ENCODE results near the gene HPCAL1.
"Not testable (repeated sequence)": the region's sequence is repeated elsewhere in the genome, so short reads cannot be mapped to it uniquely, and the experiment has no call there.

Gene HPCAL1

GRCh38 chr2:10297959-10298531, 4.7 kb upstream of the HPCAL1 start:
- Histone ChIP-seq H3K9ac (ENCODE audit: low read depth, low read length, poor library complexity, severe bottlenecking) (peak overlapping the region; percentile 41), H3K4me1 (ENCODE audit: insufficient read depth, low read length, poor library complexity, severe bottlenecking) (peaks cover 32% of the 10 kb centered on the region), H3K4me2 (ENCODE audit: low read depth, low read length, poor library complexity, severe bottlenecking) (peak overlapping the region; percentile 72), H3K9me2 (replicated peaks; ENCODE audit: low read depth, low read length) (no peaks in the 10 kb centered on the region), H4K20me1 (ENCODE audit: insufficient read depth, low read length, poor library complexity, severe bottlenecking) (no peaks in the 10 kb centered on the region), H3K36me3 (ENCODE audit: insufficient read depth, low read length) (no peaks in the 10 kb centered on the region), H3K79me2 (ENCODE audit: insufficient read depth, low read length) (peaks cover 7% of the 10 kb centered on the region; the same call in 1 of the 2 replicates), H3K9me3 (ENCODE audit: insufficient read depth, low read depth, low read length) (no peaks in the 10 kb centered on the region), H3F3A (ENCODE audit: low read depth) (no peaks in the 10 kb centered on the region), H3K4me3 (ENCODE audit: low read length, poor library complexity, severe bottlenecking) (peak overlapping the region; percentile 50), H2AFZ (ENCODE audit: low read length) (peak overlapping the region; percentile 62), H3K27me3 (ENCODE audit: insufficient read depth, low read length, poor library complexity, severe bottlenecking) (no peaks in the 10 kb centered on the region)
- TF ChIP-seq CTCF (conservative IDR thresholded peaks at IDR 0.05; ENCODE audit: low read length) = no peak
- TF ChIP-seq EZH2phosphoT487 (IDR thresholded peaks at IDR 0.05; ENCODE audit: borderline replicate concordance) = no peak

DNA sequence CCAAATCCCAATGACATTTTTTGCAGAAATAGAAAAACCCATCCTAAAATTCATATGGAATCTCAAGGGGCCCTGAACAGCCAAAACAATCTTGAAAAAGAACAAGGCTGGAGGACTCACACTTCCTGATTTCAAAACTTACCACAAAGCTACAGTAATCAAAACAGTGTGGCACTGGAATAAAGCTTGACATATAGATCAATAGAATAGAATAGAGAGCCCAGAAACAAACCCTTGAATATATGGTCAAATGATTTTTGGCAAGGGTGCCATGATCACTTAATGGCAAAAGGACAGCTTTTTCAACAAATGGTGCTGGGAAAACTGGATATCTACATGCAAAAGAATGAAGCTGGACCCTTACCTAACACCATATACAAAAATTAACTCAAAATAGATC, 3.9 kb upstream of the HPCAL1 start:
- Histone ChIP-seq H3K4me2 (ENCODE audit: low read depth, low read length, poor library complexity, severe bottlenecking) (peak overlapping the region; percentile 72), H3K4me1 (ENCODE audit: insufficient read depth, low read length, poor library complexity, severe bottlenecking) (peaks cover 32% of the 10 kb centered on the region), H3K79me2 (ENCODE audit: insufficient read depth, low read length) (peaks cover 15% of the 10 kb centered on the region)
- not testable (repeated sequence) for H3K9me2 ChIP-seq (replicated peaks; ENCODE audit: low read depth, low read length); H3K36me3 ChIP-seq (ENCODE audit: insufficient read depth, low read length); H3K4me3 ChIP-seq (ENCODE audit: low read length, poor library complexity, severe bottlenecking); H3K27me3 ChIP-seq (ENCODE audit: insufficient read depth, low read length, poor library complexity, severe bottlenecking); H3K9me3 ChIP-seq (ENCODE audit: insufficient read depth, low read depth, low read length); H3K9ac ChIP-seq (ENCODE audit: low read depth, low read length, poor library complexity, severe bottlenecking); H3F3A ChIP-seq (ENCODE audit: low read depth); H4K20me1 ChIP-seq (ENCODE audit: insufficient read depth, low read length, poor library complexity, severe bottlenecking); H2AFZ ChIP-seq (ENCODE audit: low read length)

- peak overlapping the region; percentile 96 for H3K4me2 ChIP-seq (ENCODE audit: low read depth, low read length, poor library complexity, severe bottlenecking)
Measured at GRCh38 chr2:10300328-10300920, 2.3 kb upstream of the HPCAL1 start.

More at GRCh38 chr2:10300328-10300920, 2.3 kb upstream of the HPCAL1 start:
- Histone ChIP-seq H3K36me3 (ENCODE audit: insufficient read depth, low read length) (no peaks in the 10 kb centered on the region), H3K4me3 (ENCODE audit: low read length, poor library complexity, severe bottlenecking) (no peak overlapping the region), H3K79me2 (ENCODE audit: insufficient read depth, low read length) (peaks cover 31% of the 10 kb centered on the region), H3F3A (ENCODE audit: low read depth) (no peaks in the 10 kb centered on the region), H3K9me3 (ENCODE audit: insufficient read depth, low read depth, low read length) (no peaks in the 10 kb centered on the region), H2AFZ (ENCODE audit: low read length) (no peak overlapping the region), H3K27me3 (ENCODE audit: insufficient read depth, low read length, poor library complexity, severe bottlenecking) (no peaks in the 10 kb centered on the region), H3K9ac (ENCODE audit: low read depth, low read length, poor library complexity, severe bottlenecking) (no peak overlapping the region), H3K4me1 (ENCODE audit: insufficient read depth, low read length, poor library complexity, severe bottlenecking) (peaks cover 41% of the 10 kb centered on the region), H3K9me2 (replicated peaks; ENCODE audit: low read depth, low read length) (no peaks in the 10 kb centered on the region), H4K20me1 (ENCODE audit: insufficient read depth, low read length, poor library complexity, severe bottlenecking) (peaks cover 12% of the 10 kb centered on the region)
- TF ChIP-seq CTCF (conservative IDR thresholded peaks at IDR 0.05; ENCODE audit: low read length) = no peak
- no peak for TF ChIP-seq EZH2phosphoT487 (IDR thresholded peaks at IDR 0.05; ENCODE audit: borderline replicate concordance)

Measured in Loucy (cell line).